ENCODE measurements around the gene KDM6B.

DNA sequence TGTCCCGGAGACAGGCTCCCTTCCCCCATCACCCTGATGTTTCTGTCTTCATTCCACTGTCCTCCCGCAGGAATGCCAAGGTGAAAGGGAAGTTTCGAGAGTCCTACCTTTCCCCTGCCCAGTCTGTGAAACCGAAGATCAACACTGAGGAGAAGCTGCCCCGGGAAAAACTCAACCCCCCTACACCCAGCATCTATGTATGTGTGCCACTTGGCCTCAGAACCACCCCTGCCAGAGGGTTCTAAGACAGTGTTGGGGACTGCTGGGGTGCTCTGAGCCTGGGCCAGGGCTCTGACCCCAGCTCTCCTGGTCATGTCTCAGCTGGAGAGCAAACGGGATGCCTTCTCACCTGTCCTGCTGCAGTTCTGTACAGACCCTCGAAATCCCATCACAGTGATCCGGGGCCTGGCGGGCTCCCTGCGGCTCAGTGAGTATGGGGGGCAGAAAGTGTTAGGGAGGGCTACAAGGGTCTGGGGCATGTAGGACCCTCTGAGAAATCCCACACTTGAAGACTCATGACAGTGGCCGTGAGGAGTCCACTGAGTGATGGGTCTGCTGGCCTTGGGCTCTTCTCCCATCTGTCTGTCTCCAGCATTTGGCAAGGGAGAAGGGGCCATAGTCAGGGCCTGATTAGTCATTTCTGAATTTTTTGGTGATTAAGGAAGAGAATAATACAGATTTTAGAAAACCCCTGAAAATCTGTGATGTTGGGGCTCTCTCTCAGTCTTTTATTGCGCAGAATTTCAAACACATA, 15.9 kb downstream of the KDM6B start:
- TF ChIP-seq CTCF (IDR thresholded peaks at IDR 0.05) (no peak), ZFX (IDR thresholded peaks at IDR 0.05; ENCODE audit: borderline replicate concordance) (no peak)
